GM12878 (cell line): ENCODE results near the gene OTOS. TPM values are rescaled to one million over a fixed set of nuclear protein-coding genes. Genes with fewer than 3 reads are reported as not detected.

ENCODE experiments used
- ATAC-seq: fragments of 200-7000 bp; cut with Tn5 transposase; 3 replicates; pipeline ENCODE4 v1.9.1; 2020; ENCODE audit warnings: mild to moderate bottlenecking, moderate library complexity
- BruUV-seq: library from RNA; stranded (reverse); fragments of 400-500 nt; replicated peaks from 2 replicates; lab custom pipeline; 2021; lab: Mats Ljungman, UMichigan
- CTCF ChIA-PET: fragments of 300-600 bp; sonication (Branson Sonifier 250); formaldehyde crosslinking; extraction: SDS; loops from one replicate; lab custom pipeline; 2021; ENCODE audit warnings: inconsistent platforms; lab: Yijun Ruan, JAX
- POLR2A ChIA-PET: fragments of 350-600 bp; formaldehyde crosslinking; extraction: SDS; loops from one replicate; lab custom pipeline; 2021; ENCODE audit warnings: inconsistent platforms; lab: Charles Lee
- RAD21 ChIA-PET: fragments of 300-600 bp; sonication (Branson Sonifier 250); formaldehyde crosslinking; loops from one replicate; lab custom pipeline; 2023; ENCODE audit warnings: antibody characterized with exemption; ENCODE audit not compliant: unreplicated experiment; lab: Charles Lee
- SMC1A ChIA-PET: fragments of 300-600 bp; sonication (Branson Sonifier 250); formaldehyde crosslinking; loops from one replicate; lab custom pipeline; 2023; ENCODE audit not compliant: unreplicated experiment, uncharacterized antibody; lab: Charles Lee
- DNase-seq: peaks from one replicate; pipeline ENCODE4 v3.0.0-alpha.2; 2011; ENCODE audit warnings: low read depth, low spot score
- FAIRE-seq: peaks from 3 replicates; lab custom pipeline; 2011; peaks lifted over from hg19 to GRCh38; lab: Jason Lieb, UNC
- H2AFZ ChIP-seq: 2 replicates; pipeline ENCODE4 v1.6.0; 2011; ENCODE audit warnings: low read depth, low read length, control low read depth; ENCODE audit not compliant: control insufficient read depth
- H3K27ac ChIP-seq: 2 replicates; pipeline ENCODE4 v1.5.1; 2011; ENCODE audit warnings: control low read depth; ENCODE audit not compliant: control insufficient read depth, insufficient read depth
- H3K27me3 ChIP-seq, 2 experiments: replicated peaks in 1 of 2; 2 replicates each; pipeline versions ENCODE4 v1.6.0 to v1.6.1; 2011; ENCODE audit warnings: low read length in 1 of 2; ENCODE audit not compliant: control insufficient read depth in 2 of 2, insufficient read depth in 2 of 2
- H3K36me3 ChIP-seq, 2 experiments: 2 replicates each; pipeline ENCODE4 v1.5.1; 2011; ENCODE audit warnings: low read length in 1 of 2; ENCODE audit not compliant: control insufficient read depth in 2 of 2, insufficient read depth in 2 of 2
- H3K4me1 ChIP-seq: 2 replicates; pipeline ENCODE4 v1.6.1; 2011; ENCODE audit warnings: mild to moderate bottlenecking, low read length, moderate library complexity, mixed read lengths; ENCODE audit not compliant: control insufficient read depth, insufficient read depth
- H3K4me2 ChIP-seq: 2 replicates; pipeline ENCODE4 v1.6.0; 2011; ENCODE audit warnings: control low read depth; ENCODE audit not compliant: control insufficient read depth, insufficient read depth
- H3K4me3 ChIP-seq: fragments of 200-600 bp; sonication (generic); 2 replicates; pipeline ENCODE4 v1.5.1; 2016
- H3K79me2 ChIP-seq: 2 replicates; pipeline ENCODE4 v1.6.0; 2011; ENCODE audit warnings: low read length; ENCODE audit not compliant: control insufficient read depth, insufficient read depth
- H3K9ac ChIP-seq: 2 replicates; pipeline ENCODE4 v1.8.0; 2011; ENCODE audit warnings: low read length, control low read depth, mixed read lengths; ENCODE audit not compliant: control insufficient read depth, insufficient read depth
- H3K9me3 ChIP-seq: replicated peaks from 3 replicates; pipeline ENCODE4 v1.5.1; 2011; ENCODE audit warnings: mild to moderate bottlenecking, low read length; ENCODE audit not compliant: control insufficient read depth, insufficient read depth
- H4K20me1 ChIP-seq: 2 replicates; pipeline ENCODE4 v1.6.0; 2011; ENCODE audit not compliant: control insufficient read depth, insufficient read depth
- BCL3 ChIP-seq: IDR thresholded peaks from 2 replicates; pipeline ENCODE4 v1.6.1; 2011; ENCODE audit warnings: borderline replicate concordance, low read depth, mild to moderate bottlenecking, moderate library complexity, low read length; ENCODE audit not compliant: insufficient read depth, poor library complexity, severe bottlenecking
- CBX5 ChIP-seq: sonication (generic); IDR thresholded peaks from 2 replicates; pipeline ENCODE4 v1.6.1; 2016; ENCODE audit warnings: low read depth, moderate library complexity, mild to moderate bottlenecking, inconsistent platforms
- CEBPZ ChIP-seq: fragments of 150-350 bp; IDR thresholded peaks from 2 replicates; pipeline ENCODE4 v1.6.1; 2016; ENCODE audit warnings: low read depth, low read length
- CHD2 ChIP-seq: IDR thresholded peaks from 2 replicates; pipeline ENCODE4 v1.6.1; 2011; ENCODE audit warnings: low read depth, low read length, improper control_type of control experiment, borderline replicate concordance
- RELB ChIP-seq: fragments of 450-650 bp; IDR thresholded peaks from 2 replicates; pipeline ENCODE4 v1.6.1; 2017; ENCODE audit warnings: low read depth, mild to moderate bottlenecking, moderate library complexity
- WGBS: methylation state at CpG from one replicate; pipeline ENCODE4 v1.1.6; 2016; ENCODE audit warnings: low lambda C conversion rate; ENCODE audit not compliant: insufficient replicate concordance, insufficient coverage; ENCODE audit errors: missing lambda C conversion rate; 5-methylcytosine and 5-hydroxymethylcytosine counted together
- in situ Hi-C: fragments of 300-500 bp; cut with MboI; formaldehyde crosslinking; loops from 9 replicates; pipeline ENCODE4 v1.14.3; 2018; ENCODE audit warnings: mixed read lengths
- intact Hi-C: fragments of 100-400 bp; cut with micrococcal nuclease; formaldehyde crosslinking; loops from one replicate; pipeline ENCODE4 v1.14.2; 2022; ENCODE audit not compliant: unreplicated experiment
- polyA plus RNA-seq, 11 experiments: library from polyadenylated mRNA; depleted of rRNA in 4 of 11; unstranded in 6 of 11; stranded (reverse) in 5 of 11; fragments of >200 nt; fragmentation: Nextera tagmentation in 4 of 11; fragmentation: Illumina TruSeq in 1 of 11; extraction: Ambion mirVana in 4 of 11; extraction: Trizol in 1 of 11; gene quantifications; 1 replicate in 1 of 11; 2 replicates in 10 of 11; pipeline versions ENCODE4 v1.2.1 to v1.2.3, GENCODE V29; 2011 to 2016; ENCODE audit warnings: inconsistent platforms in 2 of 11, missing spikeins in 2 of 11, low read depth in 1 of 11
- total RNA-seq, 4 experiments: library from RNA; depleted of rRNA in 3 of 4; stranded (reverse); fragments of >200 nt in 3 of 4; fragmentation: Illumina TruSeq in 1 of 4; extraction: Trizol in 1 of 4; gene quantifications; 2 replicates each; pipeline versions ENCODE4 v1.2.1 to v1.2.3, GENCODE V29; 2013 to 2021

OTOS gene
- total and polyA plus RNA-seq, 10 of the 15 experiments (the other 5 are each of a cell fraction or from before 2014, with no cell fraction given) = not detected

GRCh38 chr2:240103136-240103535 is 37.3 kb downstream of the OTOS start (continued):
- no peak for TF ChIP-seq CEBPZ

- intact Hi-C loops = no loop called here
- CTCF ChIA-PET = no interaction called here
- SMC1A ChIA-PET = interaction anchor here (1.3 kb wide), 1 partner anchor 37 kb away, joined by 3 read pairs; no protein-coding TSS in a partner anchor
- no peaks in the 10 kb centered on the region; the same call in 2 of the 3 replicates for H3K9me3 ChIP-seq
- no peak overlapping the region for H3K27ac ChIP-seq
- H4K20me1 ChIP-seq = no peaks in the 10 kb centered on the region
- H3K4me2 ChIP-seq = no peak overlapping the region
- in situ Hi-C loops = no loop called here
- no peak overlapping the region for H2AFZ ChIP-seq
- no TSS peak for BruUV-seq
- ATAC-seq (no peak), DNase-seq (no peak), FAIRE-seq (no peak)
- 0% methylated on average over 2 of the region's 2 CpGs for WGBS
- RAD21 ChIA-PET = no interaction called here
- H3K27me3 ChIP-seq = peaks cover 9 to 18% of the 10 kb centered on the region in 2 experiments
- no peaks in the 10 kb centered on the region for H3K36me3 ChIP-seq
- no peaks in the 10 kb centered on the region for H3K79me2 ChIP-seq
- H3K4me1 ChIP-seq = no peaks in the 10 kb centered on the region
- H3K9ac ChIP-seq = no peak overlapping the region
- H3K4me3 ChIP-seq = no peak overlapping the region
- POLR2A ChIA-PET = no interaction called here
- TF ChIP-seq CBX5 (no peak), CHD2 (no peak), BCL3 (no peak), RELB (no peak)
Measured at GRCh38 chr2:240098349-240098748, 42.1 kb downstream of the OTOS start.
